ENCODE results near the gene KIAA1217.
A peak's percentile ranks its signal among the peaks of the same experiment; 100 is the strongest.

KIAA1217 gene

GRCh38 chr10:24170199-24170598 lies 38.7 kb upstream of the KIAA1217 start:
- Histone ChIP-seq H3K27ac (ENCODE audit: extremely low read depth, low read depth, low read length) (no peak overlapping the region), H3K9me3 (ENCODE audit: control insufficient read depth, insufficient read depth, low read depth, low read length) (no peaks in the 10 kb centered on the region), H3K4me3 (ENCODE audit: low read depth, low read length) (no peak overlapping the region), H3K4me1 (ENCODE audit: control insufficient read depth, insufficient read depth, low read length) (no peaks in the 10 kb centered on the region), H3K36me3 (ENCODE audit: control insufficient read depth in 2 of 2, insufficient read depth in 1 of 2, low read length in 2 of 2) (no peaks in the 10 kb centered on the region)
- POLR2A ChIA-PET: no interaction called here
- CTCF ChIA-PET: interaction anchor here (1.7 kb wide), 1 partner anchor 28 kb away, joined by 7 read pairs; no protein-coding TSS in a partner anchor
- TF ChIP-seq EGR2 (tag by site-specific recombination; IDR thresholded peaks at IDR 0.05; ENCODE audit: low read depth) (no peak), TRIM28 (IDR thresholded peaks at IDR 0.05; ENCODE audit: borderline replicate concordance, low read length) (no peak), SETDB1 (IDR thresholded peaks at IDR 0.05; ENCODE audit: insufficient read length, low read length) (no peak), ZNF169 (tag by site-specific recombination; IDR thresholded peaks at IDR 0.05) (no peak), ZNF211 (tag by site-specific recombination; IDR thresholded peaks at IDR 0.05; ENCODE audit: low read depth) (no peak), ZNF121 (tag by site-specific recombination; IDR thresholded peaks at IDR 0.05) (no peak), ZNF155 (tag by site-specific recombination; IDR thresholded peaks at IDR 0.05) (no peak), ZNF747 (tag by site-specific recombination; IDR thresholded peaks at IDR 0.05) (no peak), ZNF473 (tag by site-specific recombination; IDR thresholded peaks at IDR 0.05) (no peak), ZNF433 (tag by site-specific recombination; IDR thresholded peaks at IDR 0.05; ENCODE audit: low read depth) (no peak), ZNF837 (tag by site-specific recombination; IDR thresholded peaks at IDR 0.05) (no peak), CTCF (tag by site-specific recombination; IDR thresholded peaks at IDR 0.05) (no peak), RBAK (tag by site-specific recombination; IDR thresholded peaks at IDR 0.05) (no peak), ZNF280C (tag by site-specific recombination; IDR thresholded peaks at IDR 0.05) (no peak), ZNF830 (tag by site-specific recombination; IDR thresholded peaks at IDR 0.05; ENCODE audit: low read depth) (no peak), IKZF3 (tag by site-specific recombination; IDR thresholded peaks at IDR 0.05) (no peak), ZNF561 (tag by site-specific recombination; IDR thresholded peaks at IDR 0.05; ENCODE audit: borderline replicate concordance) (no peak), HOXD13 (CRISPR knock-in tag; IDR thresholded peaks at IDR 0.05; ENCODE audit: borderline replicate concordance) (no peak), REPIN1 (tag by site-specific recombination; IDR thresholded peaks at IDR 0.05; ENCODE audit: low read depth) (no peak)

- TF ChIP-seq, protein P1, sequence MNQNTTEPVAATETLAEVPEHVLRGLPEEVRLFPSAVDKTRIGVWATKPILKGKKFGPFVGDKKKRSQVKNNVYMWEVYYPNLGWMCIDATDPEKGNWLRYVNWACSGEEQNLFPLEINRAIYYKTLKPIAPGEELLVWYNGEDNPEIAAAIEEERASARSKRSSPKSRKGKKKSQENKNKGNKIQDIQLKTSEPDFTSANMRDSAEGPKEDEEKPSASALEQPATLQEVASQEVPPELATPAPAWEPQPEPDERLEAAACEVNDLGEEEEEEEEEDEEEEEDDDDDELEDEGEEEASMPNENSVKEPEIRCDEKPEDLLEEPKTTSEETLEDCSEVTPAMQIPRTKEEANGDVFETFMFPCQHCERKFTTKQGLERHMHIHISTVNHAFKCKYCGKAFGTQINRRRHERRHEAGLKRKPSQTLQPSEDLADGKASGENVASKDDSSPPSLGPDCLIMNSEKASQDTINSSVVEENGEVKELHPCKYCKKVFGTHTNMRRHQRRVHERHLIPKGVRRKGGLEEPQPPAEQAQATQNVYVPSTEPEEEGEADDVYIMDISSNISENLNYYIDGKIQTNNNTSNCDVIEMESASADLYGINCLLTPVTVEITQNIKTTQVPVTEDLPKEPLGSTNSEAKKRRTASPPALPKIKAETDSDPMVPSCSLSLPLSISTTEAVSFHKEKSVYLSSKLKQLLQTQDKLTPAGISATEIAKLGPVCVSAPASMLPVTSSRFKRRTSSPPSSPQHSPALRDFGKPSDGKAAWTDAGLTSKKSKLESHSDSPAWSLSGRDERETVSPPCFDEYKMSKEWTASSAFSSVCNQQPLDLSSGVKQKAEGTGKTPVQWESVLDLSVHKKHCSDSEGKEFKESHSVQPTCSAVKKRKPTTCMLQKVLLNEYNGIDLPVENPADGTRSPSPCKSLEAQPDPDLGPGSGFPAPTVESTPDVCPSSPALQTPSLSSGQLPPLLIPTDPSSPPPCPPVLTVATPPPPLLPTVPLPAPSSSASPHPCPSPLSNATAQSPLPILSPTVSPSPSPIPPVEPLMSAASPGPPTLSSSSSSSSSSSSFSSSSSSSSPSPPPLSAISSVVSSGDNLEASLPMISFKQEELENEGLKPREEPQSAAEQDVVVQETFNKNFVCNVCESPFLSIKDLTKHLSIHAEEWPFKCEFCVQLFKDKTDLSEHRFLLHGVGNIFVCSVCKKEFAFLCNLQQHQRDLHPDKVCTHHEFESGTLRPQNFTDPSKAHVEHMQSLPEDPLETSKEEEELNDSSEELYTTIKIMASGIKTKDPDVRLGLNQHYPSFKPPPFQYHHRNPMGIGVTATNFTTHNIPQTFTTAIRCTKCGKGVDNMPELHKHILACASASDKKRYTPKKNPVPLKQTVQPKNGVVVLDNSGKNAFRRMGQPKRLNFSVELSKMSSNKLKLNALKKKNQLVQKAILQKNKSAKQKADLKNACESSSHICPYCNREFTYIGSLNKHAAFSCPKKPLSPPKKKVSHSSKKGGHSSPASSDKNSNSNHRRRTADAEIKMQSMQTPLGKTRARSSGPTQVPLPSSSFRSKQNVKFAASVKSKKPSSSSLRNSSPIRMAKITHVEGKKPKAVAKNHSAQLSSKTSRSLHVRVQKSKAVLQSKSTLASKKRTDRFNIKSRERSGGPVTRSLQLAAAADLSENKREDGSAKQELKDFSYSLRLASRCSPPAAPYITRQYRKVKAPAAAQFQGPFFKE (tag by site-specific recombination; IDR thresholded peaks at IDR 0.05; ENCODE audit: borderline replicate concordance): no peak
- TF ChIP-seq ZNF610 (tag by site-specific recombination; IDR thresholded peaks at IDR 0.05; ENCODE audit: borderline replicate concordance) (peak; percentile 98), ZEB2 (tag by site-specific recombination; IDR thresholded peaks at IDR 0.05) (no peak), ZNF114 (tag by site-specific recombination; IDR thresholded peaks at IDR 0.05) (no peak)
- ChIA-PET CTCF (no interaction called here), POLR2A (no interaction called here)
Measured at GRCh38 chr10:24172909-24173308, 36.0 kb upstream of the KIAA1217 start.

More at GRCh38 chr10:24172909-24173308, 36.0 kb upstream of the KIAA1217 start:
- Histone ChIP-seq H3K36me3 (ENCODE audit: control insufficient read depth in 2 of 2, insufficient read depth in 1 of 2, low read length in 2 of 2) (no peaks in the 10 kb centered on the region), H3K27ac (ENCODE audit: extremely low read depth, low read depth, low read length) (no peak overlapping the region), H3K4me1 (ENCODE audit: control insufficient read depth, insufficient read depth, low read length) (no peaks in the 10 kb centered on the region), H3K9me3 (ENCODE audit: control insufficient read depth, insufficient read depth, low read depth, low read length) (no peaks in the 10 kb centered on the region), H3K4me3 (ENCODE audit: low read depth, low read length) (no peak overlapping the region)
